GF-D8 (cell line): Measurements from ENCODE around the gene HMBS.
A peak's percentile ranks its signal among the peaks of the same experiment; 100 is the strongest.
"Not testable (repeated sequence)": the region's sequence is repeated elsewhere in the genome, so short reads cannot be mapped to it uniquely, and the experiment has no call there.

ENCODE experiments used
- DNase-seq: peaks from one replicate; lab custom pipeline; 2025; lab: John Stamatoyannopoulos, UW

The HMBS gene

DNA sequence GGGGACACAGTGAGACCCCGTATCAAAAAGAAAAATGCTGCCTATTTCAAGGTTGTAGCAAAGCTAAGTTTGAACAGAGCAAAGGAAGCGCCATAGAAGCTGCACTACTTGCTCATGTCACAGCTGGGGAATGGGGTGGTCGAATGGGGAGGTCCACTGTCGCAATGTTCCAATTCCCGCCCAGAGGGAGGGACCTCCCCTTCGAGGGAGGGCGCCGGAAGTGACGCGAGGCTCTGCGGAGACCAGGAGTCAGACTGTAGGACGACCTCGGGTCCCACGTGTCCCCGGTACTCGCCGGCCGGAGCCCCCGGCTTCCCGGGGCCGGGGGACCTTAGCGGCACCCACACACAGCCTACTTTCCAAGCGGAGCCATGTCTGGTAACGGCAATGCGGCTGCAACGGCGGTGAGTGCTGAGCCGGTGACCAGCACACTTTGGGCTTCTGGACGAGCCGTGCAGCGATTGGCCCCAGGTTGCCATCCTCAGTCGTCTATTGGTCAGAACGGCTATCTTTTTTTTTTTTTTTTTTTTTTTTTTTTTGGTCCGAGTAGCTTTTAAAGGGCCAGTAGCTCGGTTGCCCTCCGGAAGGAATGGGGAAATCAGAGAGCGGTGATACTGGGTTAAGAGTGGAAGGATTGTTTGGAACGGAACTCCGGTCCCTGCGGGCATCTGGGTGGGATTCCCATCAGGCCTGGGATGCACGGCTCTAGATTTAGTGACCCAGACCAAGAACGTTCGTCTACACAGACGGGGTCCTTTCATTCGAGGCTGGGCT is at the start of gene HMBS:
Gene HMBS (plus strand): TSS at position 219 of the 774 bp plus-strand sequence. CDS start 153 bp downstream, at position 372.
- peak; percentile 100 for DNase-seq

DNA sequence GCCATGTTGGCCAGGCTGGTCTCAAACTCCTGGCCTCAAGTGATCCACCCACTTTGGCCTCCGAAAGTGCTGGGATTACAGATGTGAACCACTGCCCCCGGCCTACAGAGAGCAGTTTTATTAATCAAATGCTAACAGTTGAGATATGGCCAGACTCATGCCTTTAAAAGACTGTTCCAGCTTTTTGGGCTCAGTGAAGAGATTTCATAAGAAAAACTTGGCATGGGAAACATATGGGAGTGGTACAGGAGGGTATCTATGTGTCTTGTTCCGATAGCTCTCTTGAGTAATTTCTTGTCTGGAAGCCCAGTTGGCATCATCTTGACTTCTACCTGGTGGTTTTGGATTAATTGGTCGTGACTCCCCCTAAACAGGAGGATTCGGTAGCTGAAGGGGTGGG is 45.8 kb upstream of the HMBS start:
- DNase-seq = no peak

DNA sequence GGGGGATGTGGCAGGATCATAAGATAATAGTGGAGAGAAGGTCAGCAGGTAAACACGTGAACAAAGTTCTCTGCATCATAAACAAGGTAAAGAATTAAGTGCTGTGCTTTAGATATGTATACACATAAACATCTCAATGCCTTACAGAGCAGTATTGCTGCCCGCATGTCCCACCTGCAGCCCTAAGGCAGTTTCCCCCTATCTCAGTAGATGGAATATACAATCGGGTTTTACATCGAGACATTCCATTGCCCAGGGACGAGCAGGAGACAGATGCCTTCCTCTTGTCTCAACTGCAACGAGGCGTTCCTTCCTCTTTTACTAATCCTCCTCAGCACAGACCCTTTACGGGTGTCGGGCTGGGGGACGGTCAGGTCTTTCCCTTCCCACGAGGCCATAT is 45.2 kb upstream of the HMBS start:
- DNase-seq = not testable (repeated sequence)

DNA sequence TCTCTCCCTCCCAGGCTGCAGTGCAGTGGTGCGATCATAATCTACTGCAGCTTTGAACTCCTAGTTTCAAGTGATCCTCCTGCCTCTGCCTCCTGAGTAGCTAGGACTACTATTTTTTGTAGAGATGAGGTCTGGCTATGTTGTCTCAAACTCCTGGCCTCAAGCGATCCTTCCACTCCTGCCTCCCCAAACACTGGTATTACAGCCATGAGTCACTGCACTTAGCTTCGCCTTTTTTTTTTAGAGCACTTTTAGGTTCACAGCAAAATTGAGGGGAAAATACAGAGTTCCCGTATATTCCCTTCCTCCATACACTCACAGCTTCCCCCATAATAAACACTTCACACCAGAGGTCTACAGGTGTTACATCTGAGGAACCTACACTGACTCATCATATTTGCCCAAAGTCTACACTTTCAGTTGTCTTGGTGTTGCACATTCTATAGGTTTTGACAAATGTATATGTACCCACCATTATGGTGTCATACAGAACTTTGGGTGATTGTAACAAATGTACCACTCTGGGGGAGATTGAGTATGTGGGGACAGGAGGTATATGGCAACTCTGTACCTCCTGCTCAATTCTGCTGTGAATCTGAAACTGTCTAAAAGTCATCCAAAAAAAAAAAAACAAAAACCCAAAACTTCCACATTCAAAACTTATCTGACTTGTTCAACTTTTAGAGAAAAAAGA is 42.7 kb upstream of the HMBS start:
- no peak for DNase-seq

- DNase-seq = no peak
Measured at GRCh38 chr11:119042927-119043326, 41.8 kb upstream of the HMBS start.

- DNase-seq = no peak
Measured at GRCh38 chr11:119044708-119045107, 40.0 kb upstream of the HMBS start.

DNA sequence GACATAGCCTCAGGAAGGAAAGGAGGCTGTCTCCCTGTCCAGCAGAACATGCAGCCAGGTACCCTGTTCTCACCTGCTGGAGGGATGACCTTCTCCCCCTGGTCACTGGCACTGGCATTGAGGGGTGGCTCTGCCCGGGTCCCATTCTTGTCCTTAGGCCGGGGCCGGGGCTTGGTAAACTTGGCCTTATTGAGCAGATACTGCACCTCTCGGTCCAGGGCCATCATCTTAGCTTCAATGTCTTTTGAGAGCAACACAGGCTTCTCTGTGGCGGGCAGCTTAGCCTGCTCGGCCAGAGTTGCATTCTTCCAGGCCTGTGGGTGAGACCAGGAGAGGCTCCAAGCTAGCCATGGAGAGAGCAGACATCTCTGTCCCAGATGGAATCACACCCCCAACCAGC is 38.2 kb upstream of the HMBS start:
- DNase-seq = no peak

DNA sequence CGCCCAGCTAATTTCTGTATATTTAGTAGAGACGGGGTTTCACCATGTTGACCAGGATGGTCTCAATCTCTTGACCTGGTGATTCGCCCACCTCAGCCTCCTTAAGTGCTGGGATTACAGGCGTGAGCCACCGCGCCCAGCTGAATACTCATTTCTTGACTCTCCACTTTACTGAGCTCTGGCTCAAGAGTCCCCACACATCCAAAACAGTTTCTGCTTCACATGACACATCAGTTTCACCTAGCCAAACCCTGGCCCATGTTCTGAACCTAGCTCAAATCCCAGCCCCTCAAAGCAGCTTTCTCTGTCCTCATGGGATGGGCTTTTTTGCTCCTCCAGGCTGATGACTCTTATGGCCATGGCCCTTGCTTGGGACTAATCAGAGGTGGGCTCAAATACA is 37.5 kb upstream of the HMBS start:
- DNase-seq = no peak

DNA sequence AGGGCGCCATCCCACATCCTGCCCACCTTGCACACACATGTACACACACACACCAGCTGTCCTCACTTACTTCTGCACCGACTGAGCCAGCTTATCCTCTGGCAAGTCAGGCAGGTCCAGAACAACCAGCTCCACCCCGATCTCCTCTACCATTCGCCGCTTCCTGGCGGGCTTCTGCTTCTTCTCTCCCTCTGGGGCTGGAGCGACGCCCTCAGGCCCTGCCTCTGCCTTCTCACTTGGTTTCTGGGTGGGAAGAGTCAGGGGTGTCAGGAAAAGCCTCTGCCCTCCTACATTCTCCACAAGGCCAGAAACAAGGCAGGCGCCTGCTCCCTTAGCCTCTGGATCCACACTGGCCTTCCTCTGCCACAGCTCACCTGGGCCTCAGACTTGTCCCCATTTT is 36.0 kb upstream of the HMBS start:
- no peak for DNase-seq

DNA sequence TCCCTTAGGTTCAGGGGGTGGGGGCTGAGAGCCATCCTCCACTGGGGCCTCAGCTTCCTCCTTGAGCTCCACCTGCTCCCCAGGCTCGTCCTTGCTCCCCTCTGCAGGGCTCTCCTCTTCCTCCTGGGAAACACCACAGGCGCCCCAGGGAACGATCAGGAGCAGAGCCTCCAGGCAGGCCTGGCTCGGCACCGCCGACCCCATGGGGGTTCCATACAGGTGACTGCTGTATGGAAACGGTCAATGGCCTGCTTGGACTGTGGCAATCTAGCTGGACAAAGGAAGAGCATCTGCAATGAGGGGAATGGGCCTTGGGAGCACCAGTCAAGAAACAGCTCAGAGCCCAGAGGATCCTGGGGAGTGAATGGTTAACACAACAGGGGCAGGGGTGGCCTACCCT is 35.6 kb upstream of the HMBS start:
- no peak for DNase-seq

GRCh38 chr11:119051440-119052162 is 33.1 kb upstream of the HMBS start:
- DNase-seq = no peak

GRCh38 chr11:119052163-119052814 is 32.4 kb upstream of the HMBS start:
- DNase-seq = no peak

GRCh38 chr11:119054418-119054817 is 30.3 kb upstream of the HMBS start:
- no peak for DNase-seq

DNA sequence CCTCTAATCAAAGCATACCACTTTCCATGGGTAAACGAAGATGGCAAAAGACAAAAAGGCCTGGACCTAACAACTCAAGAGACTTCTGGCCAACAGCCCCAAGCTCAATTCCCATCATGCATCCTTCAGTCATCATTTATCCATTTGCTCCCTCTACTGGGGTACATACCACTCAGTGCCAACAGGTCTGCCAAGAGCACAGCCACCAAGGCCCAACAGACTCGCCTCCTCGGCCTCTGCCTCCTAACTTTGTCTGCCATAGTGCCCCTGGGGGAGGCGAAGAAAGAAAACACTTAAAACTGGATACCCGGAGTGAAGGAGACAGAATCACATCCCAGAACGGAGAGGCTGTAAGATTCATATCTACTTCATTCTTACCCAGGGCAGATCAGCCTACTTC is 28.8 kb upstream of the HMBS start:
- peak; percentile 66 for DNase-seq

DNA sequence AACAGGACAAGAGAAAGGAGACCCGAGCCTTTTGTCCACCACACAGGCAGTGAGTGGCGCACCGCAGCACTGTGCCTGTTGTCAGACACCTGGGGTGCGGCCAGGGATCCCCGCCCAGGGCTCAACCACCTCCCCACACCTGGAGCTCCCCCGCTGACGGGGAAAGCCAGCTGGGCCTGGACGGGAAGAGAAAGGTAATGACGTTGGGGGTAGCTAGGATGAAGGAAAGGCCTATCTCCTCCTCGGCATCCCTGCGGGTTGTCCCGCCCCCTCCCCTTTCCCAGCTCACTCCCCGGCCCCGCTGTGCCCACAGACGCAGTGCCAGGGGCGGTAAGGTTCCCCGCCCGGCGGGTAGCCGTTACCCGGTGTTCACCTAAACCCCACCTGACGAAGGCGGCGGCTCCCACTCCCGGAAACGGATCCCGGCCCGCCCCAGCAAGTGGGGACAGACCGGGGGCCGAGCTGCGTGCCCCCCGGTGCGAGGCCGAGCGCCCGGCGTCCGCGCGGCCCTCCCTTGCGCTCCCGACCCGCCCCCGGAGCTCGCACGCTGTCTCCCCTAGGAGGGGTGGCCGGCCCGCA is 28.2 kb upstream of the HMBS start:
- peak; percentile 40 for DNase-seq

DNA sequence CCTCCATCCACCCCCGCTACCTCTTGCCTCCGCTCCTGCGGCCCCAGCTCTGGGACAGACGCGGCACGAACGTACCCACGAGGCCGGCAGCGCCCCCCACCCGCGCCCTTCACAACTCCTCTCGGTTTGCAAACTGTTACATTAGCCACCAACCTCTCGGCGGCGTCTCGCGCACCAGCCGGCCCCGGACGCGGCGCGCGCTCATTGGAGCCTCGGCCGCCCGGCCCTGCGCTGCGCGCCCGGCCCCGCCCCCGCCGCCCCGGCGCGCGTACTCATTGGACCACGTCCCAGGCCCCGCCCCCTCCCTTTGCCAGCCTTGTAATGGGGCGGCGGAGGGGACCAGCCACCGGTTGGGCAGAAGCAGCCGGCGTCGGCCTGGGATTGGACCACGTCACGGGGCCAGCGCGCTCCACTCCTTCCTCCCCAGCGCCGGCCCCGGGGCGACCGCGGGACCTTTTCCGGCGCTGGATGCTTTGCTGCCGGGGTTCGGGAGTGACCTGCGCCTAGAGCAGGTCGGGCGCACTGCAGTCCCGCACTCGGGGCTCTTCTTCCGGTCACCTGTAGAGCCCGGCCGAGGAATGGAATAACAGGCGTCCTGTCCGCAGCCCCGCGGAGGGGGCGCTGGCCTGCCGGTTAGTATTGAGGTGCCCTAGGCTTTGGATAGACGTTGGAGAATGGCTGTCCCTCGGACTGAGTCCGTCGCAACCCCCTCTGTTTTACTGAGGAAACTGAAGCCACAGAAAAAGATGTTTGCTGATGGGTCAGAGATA is 27.5 kb upstream of the HMBS start, which contains the start of gene HYOU1:
Gene HYOU1 (minus strand): TSS at position 206 of the 770 bp plus-strand sequence. CDS start 1,045 bp downstream, outside the sequence.
- DNase-seq = peak; percentile 100

DNA sequence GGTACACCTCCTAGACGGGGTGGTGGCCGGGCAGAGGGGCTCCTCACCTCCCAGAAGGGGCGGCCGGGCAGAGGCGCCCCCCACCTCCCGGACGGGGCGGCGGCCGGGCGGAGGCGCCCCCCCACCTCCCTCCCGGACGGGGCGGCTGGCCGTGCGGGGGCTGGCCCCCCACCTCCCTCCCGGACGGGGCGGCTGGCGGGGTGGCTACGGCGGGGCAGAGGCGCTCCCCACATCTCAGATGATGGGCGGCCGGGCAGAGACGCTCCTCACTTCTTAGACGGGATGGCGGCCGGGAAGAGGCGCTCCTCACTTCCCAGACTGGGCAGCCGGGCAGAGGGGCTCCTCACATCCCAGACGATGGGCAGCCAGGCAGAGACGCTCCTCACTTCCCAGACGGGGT is 25.6 kb upstream of the HMBS start:
- not testable (repeated sequence) for DNase-seq

GRCh38 chr11:119061256-119061655 is 23.4 kb upstream of the HMBS start:
- no peak for DNase-seq

DNA sequence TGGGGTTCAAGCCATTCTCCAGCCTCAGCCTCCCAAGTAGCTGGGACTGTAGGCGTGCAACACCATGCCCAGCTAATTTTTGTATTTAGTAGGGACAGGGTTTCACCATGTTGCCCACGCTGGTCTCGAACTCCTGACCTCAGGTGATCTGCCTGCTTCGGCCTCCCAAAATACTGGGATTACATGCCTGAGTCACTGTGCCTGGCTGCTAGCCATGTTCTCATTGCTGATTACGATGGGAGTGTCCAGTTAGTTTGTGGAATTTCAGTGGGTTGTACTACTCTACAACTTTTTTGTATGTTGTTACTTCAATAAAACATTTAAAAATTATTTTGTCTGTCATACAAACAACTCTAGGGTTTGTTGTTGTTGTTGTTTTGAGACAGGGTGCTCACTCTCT is 21.9 kb upstream of the HMBS start:
- DNase-seq = no peak

GRCh38 chr11:119065369-119065768 is 19.3 kb upstream of the HMBS start:
- DNase-seq = peak; percentile 80
